A673 (cell line): ENCODE measurements around the gene CD180.

Experiments used
- CTCF ChIP-seq: fragments of 300-800, 200-600 bp; sonication (generic); conservative IDR thresholded peaks from 2 replicates; pipeline ENCODE4 v1.5.1; 2017; ENCODE audit warnings: low read depth, mild to moderate bottlenecking, antibody characterized with exemption, low read length, moderate library complexity, mixed read lengths
- EZH2 ChIP-seq: fragments of 200-600 bp; sonication (generic); IDR thresholded peaks from 2 replicates; pipeline ENCODE4 v1.6.1; 2017; ENCODE audit warnings: borderline replicate concordance, low read depth, mild to moderate bottlenecking, mixed read lengths, antibody characterized with exemption, low read length; ENCODE audit not compliant: poor library complexity, severe bottlenecking

- TF ChIP-seq CTCF (no peak), EZH2 (no peak)
These were observed 32.6 kb downstream of the CD180 start for GRCh38 chr5:67163863-67164595.
